Measurements from ENCODE around the gene LRGUK.

LRGUK gene

GRCh38 chr7:134155871-134156270, 28.7 kb downstream of the LRGUK start:
- H3K27ac ChIP-seq (ENCODE audit: low read depth in 2 of 2, low read length in 2 of 2) = no peak overlapping the region
- H3K36me3 ChIP-seq (ENCODE audit: control insufficient read depth in 2 of 2, insufficient read depth in 2 of 2, low read length in 2 of 2) = no peaks in the 10 kb centered on the region
- no peak overlapping the region for H3K9ac ChIP-seq (ENCODE audit: low read depth in 1 of 2, low read length in 2 of 2)
- H3K27me3 ChIP-seq (ENCODE audit: control insufficient read depth in 2 of 2, insufficient read depth in 2 of 2, low read length in 2 of 2) = no peaks in the 10 kb centered on the region
- no peaks in the 10 kb centered on the region for H3K9me3 ChIP-seq (ENCODE audit: control insufficient read depth in 2 of 2, low read length in 2 of 2)
- no peak overlapping the region for H3K4me3 ChIP-seq (ENCODE audit: low read length in 2 of 2)
- H3K4me1 ChIP-seq (ENCODE audit: control insufficient read depth in 2 of 2, insufficient read depth in 2 of 2, low read length in 2 of 2) = no peaks in the 10 kb centered on the region

DNA sequence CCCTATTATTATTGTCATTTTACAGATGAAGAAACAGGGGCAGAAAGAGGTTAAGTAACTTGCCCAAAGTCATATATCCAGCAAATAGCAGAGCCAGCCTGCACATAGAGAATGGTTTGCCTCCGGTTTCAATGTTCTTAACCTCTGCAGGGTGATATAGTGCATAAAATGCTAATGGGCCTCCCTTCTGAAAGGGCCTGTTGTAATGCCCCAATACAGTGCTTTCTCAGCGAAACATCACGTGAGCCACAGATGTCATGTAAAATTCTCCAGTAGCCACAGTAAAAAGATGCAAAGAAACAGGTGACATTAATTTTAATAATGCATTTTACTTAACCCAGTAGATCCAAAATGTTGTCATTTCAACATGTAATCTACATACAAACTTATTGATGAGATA, 38.1 kb downstream of the LRGUK start:
- Histone ChIP-seq H3K27me3 (ENCODE audit: control insufficient read depth in 2 of 2, insufficient read depth in 2 of 2, low read length in 2 of 2) (no peaks in the 10 kb centered on the region), H3K9me3 (ENCODE audit: control insufficient read depth in 2 of 2, low read length in 2 of 2) (no peaks in the 10 kb centered on the region), H3K9ac (ENCODE audit: low read depth in 1 of 2, low read length in 2 of 2) (no peak overlapping the region), H3K4me3 (ENCODE audit: low read length in 2 of 2) (no peak overlapping the region), H3K36me3 (ENCODE audit: control insufficient read depth in 2 of 2, insufficient read depth in 2 of 2, low read length in 2 of 2) (no peaks in the 10 kb centered on the region), H3K4me1 (ENCODE audit: control insufficient read depth in 2 of 2, insufficient read depth in 2 of 2, low read length in 2 of 2) (no peaks in the 10 kb centered on the region), H3K27ac (ENCODE audit: low read depth in 2 of 2, low read length in 2 of 2) (no peak overlapping the region)

- Histone ChIP-seq H3K27me3 (ENCODE audit: control insufficient read depth in 2 of 2, insufficient read depth in 2 of 2, low read length in 2 of 2) (no peaks in the 10 kb centered on the region), H3K27ac (ENCODE audit: low read depth in 2 of 2, low read length in 2 of 2) (no peak overlapping the region), H3K4me1 (ENCODE audit: control insufficient read depth in 2 of 2, insufficient read depth in 2 of 2, low read length in 2 of 2) (no peaks in the 10 kb centered on the region), H3K9me3 (ENCODE audit: control insufficient read depth in 2 of 2, low read length in 2 of 2) (no peaks in the 10 kb centered on the region), H3K36me3 (ENCODE audit: control insufficient read depth in 2 of 2, insufficient read depth in 2 of 2, low read length in 2 of 2) (no peaks in the 10 kb centered on the region), H3K9ac (ENCODE audit: low read depth in 1 of 2, low read length in 2 of 2) (no peak overlapping the region), H3K4me3 (ENCODE audit: low read length in 2 of 2) (no peak overlapping the region)
Measured at GRCh38 chr7:134167250-134167649, 40.1 kb downstream of the LRGUK start.

- H3K36me3 ChIP-seq (ENCODE audit: control insufficient read depth in 2 of 2, insufficient read depth in 2 of 2, low read length in 2 of 2) = no peaks in the 10 kb centered on the region
- H3K27ac ChIP-seq (ENCODE audit: low read depth in 2 of 2, low read length in 2 of 2) = no peak overlapping the region
- no peaks in the 10 kb centered on the region for H3K4me1 ChIP-seq (ENCODE audit: control insufficient read depth in 2 of 2, insufficient read depth in 2 of 2, low read length in 2 of 2)
- no peaks in the 10 kb centered on the region for H3K9me3 ChIP-seq (ENCODE audit: control insufficient read depth in 2 of 2, low read length in 2 of 2)
- no peak overlapping the region for H3K4me3 ChIP-seq (ENCODE audit: low read length in 2 of 2)
- no peaks in the 10 kb centered on the region for H3K27me3 ChIP-seq (ENCODE audit: control insufficient read depth in 2 of 2, insufficient read depth in 2 of 2, low read length in 2 of 2)
- H3K9ac ChIP-seq (ENCODE audit: low read depth in 1 of 2, low read length in 2 of 2) = no peak overlapping the region
Measured at GRCh38 chr7:134167841-134168240, 40.7 kb downstream of the LRGUK start.

GRCh38 chr7:134174795-134175261, 47.7 kb downstream of the LRGUK start:
- Histone ChIP-seq H3K9ac (ENCODE audit: low read depth in 1 of 2, low read length in 2 of 2) (no peak overlapping the region), H3K36me3 (ENCODE audit: control insufficient read depth in 2 of 2, insufficient read depth in 2 of 2, low read length in 2 of 2) (no peaks in the 10 kb centered on the region), H3K27me3 (ENCODE audit: control insufficient read depth in 2 of 2, insufficient read depth in 2 of 2, low read length in 2 of 2) (no peaks in the 10 kb centered on the region), H3K4me1 (ENCODE audit: control insufficient read depth in 2 of 2, insufficient read depth in 2 of 2, low read length in 2 of 2) (no peaks in the 10 kb centered on the region), H3K9me3 (ENCODE audit: control insufficient read depth in 2 of 2, low read length in 2 of 2) (no peaks in the 10 kb centered on the region), H3K4me3 (ENCODE audit: low read length in 2 of 2) (no peak overlapping the region), H3K27ac (ENCODE audit: low read depth in 2 of 2, low read length in 2 of 2) (no peak overlapping the region)

DNA sequence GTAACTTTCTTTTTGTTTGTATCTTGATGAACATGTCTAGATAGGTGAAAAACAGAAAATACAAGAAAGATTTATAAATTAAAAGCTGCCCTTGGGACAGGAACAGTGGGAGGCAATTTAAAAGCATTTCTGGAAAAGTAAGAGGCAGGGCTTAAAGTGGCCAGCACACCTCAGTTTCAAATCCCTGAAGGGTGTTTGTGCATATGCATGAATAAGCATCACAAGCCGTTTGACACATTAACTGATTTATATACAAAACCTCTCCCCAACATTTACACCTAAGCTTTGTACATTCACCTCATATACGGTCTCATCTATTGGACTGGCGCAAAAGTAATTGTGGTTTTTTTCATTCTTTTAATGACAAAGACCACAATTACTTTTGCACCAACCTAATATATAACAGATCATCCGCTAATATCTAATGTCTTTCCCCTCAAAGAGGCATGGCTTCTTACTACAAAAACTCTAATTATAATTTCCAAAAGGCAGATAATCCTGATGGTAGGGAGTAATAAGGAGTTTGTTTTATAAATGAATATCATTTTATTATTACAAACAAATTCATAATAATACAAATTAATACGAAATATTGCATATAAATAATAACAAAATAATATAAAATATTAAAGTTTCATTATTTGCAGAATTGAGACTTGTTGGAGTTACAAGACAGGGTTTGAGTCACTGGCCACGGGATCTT, 48.3 kb downstream of the LRGUK start:
- H3K4me3 ChIP-seq (ENCODE audit: low read length in 2 of 2) = no peak overlapping the region
- H3K36me3 ChIP-seq (ENCODE audit: control insufficient read depth in 2 of 2, insufficient read depth in 2 of 2, low read length in 2 of 2) = no peaks in the 10 kb centered on the region
- no peaks in the 10 kb centered on the region for H3K4me1 ChIP-seq (ENCODE audit: control insufficient read depth in 2 of 2, insufficient read depth in 2 of 2, low read length in 2 of 2)
- no peaks in the 10 kb centered on the region for H3K27me3 ChIP-seq (ENCODE audit: control insufficient read depth in 2 of 2, insufficient read depth in 2 of 2, low read length in 2 of 2)
- no peak overlapping the region for H3K27ac ChIP-seq (ENCODE audit: low read depth in 2 of 2, low read length in 2 of 2)
- H3K9ac ChIP-seq (ENCODE audit: low read depth in 1 of 2, low read length in 2 of 2) = no peak overlapping the region
- H3K9me3 ChIP-seq (ENCODE audit: control insufficient read depth in 2 of 2, low read length in 2 of 2) = no peaks in the 10 kb centered on the region

- Histone ChIP-seq H3K4me1 (ENCODE audit: control insufficient read depth in 2 of 2, insufficient read depth in 2 of 2, low read length in 2 of 2) (no peaks in the 10 kb centered on the region), H3K27me3 (ENCODE audit: control insufficient read depth in 2 of 2, insufficient read depth in 2 of 2, low read length in 2 of 2) (no peaks in the 10 kb centered on the region), H3K9ac (ENCODE audit: low read depth in 1 of 2, low read length in 2 of 2) (no peak overlapping the region), H3K9me3 (ENCODE audit: control insufficient read depth in 2 of 2, low read length in 2 of 2) (no peaks in the 10 kb centered on the region), H3K27ac (ENCODE audit: low read depth in 2 of 2, low read length in 2 of 2) (no peak overlapping the region), H3K36me3 (ENCODE audit: control insufficient read depth in 2 of 2, insufficient read depth in 2 of 2, low read length in 2 of 2) (no peaks in the 10 kb centered on the region), H3K4me3 (ENCODE audit: low read length in 2 of 2) (no peak overlapping the region)
Measured at GRCh38 chr7:134176037-134176350, 48.9 kb downstream of the LRGUK start.

- Histone ChIP-seq H3K9me3 (ENCODE audit: control insufficient read depth in 2 of 2, low read length in 2 of 2) (no peaks in the 10 kb centered on the region), H3K4me3 (ENCODE audit: low read length in 2 of 2) (no peak overlapping the region), H3K27ac (ENCODE audit: low read depth in 2 of 2, low read length in 2 of 2) (no peak overlapping the region), H3K4me1 (ENCODE audit: control insufficient read depth in 2 of 2, insufficient read depth in 2 of 2, low read length in 2 of 2) (no peaks in the 10 kb centered on the region), H3K36me3 (ENCODE audit: control insufficient read depth in 2 of 2, insufficient read depth in 2 of 2, low read length in 2 of 2) (no peaks in the 10 kb centered on the region), H3K27me3 (ENCODE audit: control insufficient read depth in 2 of 2, insufficient read depth in 2 of 2, low read length in 2 of 2) (no peaks in the 10 kb centered on the region), H3K9ac (ENCODE audit: low read depth in 1 of 2, low read length in 2 of 2) (no peak overlapping the region)
Measured at GRCh38 chr7:134179036-134180011, 52.2 kb downstream of the LRGUK start.

DNA sequence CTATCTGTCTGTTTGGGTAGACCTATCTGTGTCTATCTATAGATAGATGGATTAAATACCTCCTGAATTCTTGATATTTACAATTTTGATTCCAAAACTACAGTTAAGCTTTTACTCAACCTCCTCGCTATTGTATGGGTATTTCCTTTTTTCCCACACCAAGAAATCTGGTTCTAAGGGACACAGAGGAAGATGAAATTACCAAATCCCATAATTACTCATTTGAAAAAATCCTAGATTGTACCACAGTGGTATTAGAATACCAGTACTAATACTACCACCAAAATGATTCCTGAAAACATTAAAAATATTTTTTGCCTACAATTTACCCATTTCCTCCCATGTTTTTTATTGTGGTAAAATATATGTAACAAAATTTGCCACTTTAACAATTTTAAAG, 53.2 kb downstream of the LRGUK start:
- Histone ChIP-seq H3K9me3 (ENCODE audit: control insufficient read depth in 2 of 2, low read length in 2 of 2) (no peaks in the 10 kb centered on the region), H3K27ac (ENCODE audit: low read depth in 2 of 2, low read length in 2 of 2) (no peak overlapping the region), H3K4me1 (ENCODE audit: control insufficient read depth in 2 of 2, insufficient read depth in 2 of 2, low read length in 2 of 2) (no peaks in the 10 kb centered on the region), H3K4me3 (ENCODE audit: low read length in 2 of 2) (no peak overlapping the region), H3K36me3 (ENCODE audit: control insufficient read depth in 2 of 2, insufficient read depth in 2 of 2, low read length in 2 of 2) (no peaks in the 10 kb centered on the region), H3K27me3 (ENCODE audit: control insufficient read depth in 2 of 2, insufficient read depth in 2 of 2, low read length in 2 of 2) (no peaks in the 10 kb centered on the region), H3K9ac (ENCODE audit: low read depth in 1 of 2, low read length in 2 of 2) (no peak overlapping the region)

- Histone ChIP-seq H3K4me1 (ENCODE audit: control insufficient read depth in 2 of 2, insufficient read depth in 2 of 2, low read length in 2 of 2) (no peaks in the 10 kb centered on the region), H3K27ac (ENCODE audit: low read depth in 2 of 2, low read length in 2 of 2) (no peak overlapping the region)
Measured at GRCh38 chr7:134182078-134182477, 54.9 kb downstream of the LRGUK start.

More at GRCh38 chr7:134182078-134182477, 54.9 kb downstream of the LRGUK start:
- H3K36me3 ChIP-seq (ENCODE audit: control insufficient read depth in 2 of 2, insufficient read depth in 2 of 2, low read length in 2 of 2) = no peaks in the 10 kb centered on the region
- no peak overlapping the region for H3K4me3 ChIP-seq (ENCODE audit: low read length in 2 of 2)
- H3K9ac ChIP-seq (ENCODE audit: low read depth in 1 of 2, low read length in 2 of 2) = no peak overlapping the region
- no peaks in the 10 kb centered on the region for H3K9me3 ChIP-seq (ENCODE audit: control insufficient read depth in 2 of 2, low read length in 2 of 2)
- no peaks in the 10 kb centered on the region for H3K27me3 ChIP-seq (ENCODE audit: control insufficient read depth in 2 of 2, insufficient read depth in 2 of 2, low read length in 2 of 2)
